Frontal cortex (tissue), 4 donors: ENCODE measurements around the gene REXO2. TPM values are rescaled to one million over a fixed set of nuclear protein-coding genes. Genes with fewer than 3 reads are reported as not detected.
A peak's percentile ranks its signal among the peaks of the same experiment; 100 is the strongest.

Experiments
- DNase-seq, 2 donors: peaks; one replicate each; pipeline ENCODE4 v3.0.0; 2012; ENCODE audit warnings: low spot score in 2 of 2
- FAIRE-seq: peaks from 2 replicates; lab custom pipeline; 2012; peaks lifted over from hg19 to GRCh38; lab: Jason Lieb, UNC
- total RNA-seq: library from RNA; depleted of rRNA; stranded (reverse); fragments of >200 nt; gene quantifications from one replicate; pipeline ENCODE4 v1.2.3, GENCODE V29; 2014
- donor health status: control.
- donor health status: control.
- donor health status: control.

Gene REXO2
- total RNA-seq, result 32.2 TPM

GRCh38 chr11:114439229-114440120 is at the start of gene REXO2:
Gene REXO2 (plus strand): TSS chr11:114439467. CDS start chr11:114439529, 62 bp downstream.
- FAIRE-seq (no peak), DNase-seq (peak; percentile 88 to 91)

- FAIRE-seq, result no peak
- no peak for DNase-seq
These were observed 46.3 kb upstream of the REXO2 start for GRCh38 chr11:114392735-114393667.

GRCh38 chr11:114395736-114396135 is 43.5 kb upstream of the REXO2 start:
- DNase-seq (no peak), FAIRE-seq (no peak)

- FAIRE-seq (no peak), DNase-seq (no peak)
These were observed 42.4 kb upstream of the REXO2 start for GRCh38 chr11:114396916-114397315.

- FAIRE-seq, result no peak
- DNase-seq, result no peak
These were observed 41.8 kb upstream of the REXO2 start for GRCh38 chr11:114397349-114397982.

- DNase-seq, result no peak
- no peak for FAIRE-seq
These were observed 40.9 kb upstream of the REXO2 start for GRCh38 chr11:114398303-114398920.

GRCh38 chr11:114399490-114400215 is 39.6 kb upstream of the REXO2 start:
- FAIRE-seq (no peak), DNase-seq (no peak)

- FAIRE-seq (no peak), DNase-seq (peak; percentile 69 to 82)
These were observed 38.9 kb upstream of the REXO2 start, which contains the start of the genes C11orf71 and RBM7 for GRCh38 chr11:114400216-114400914. Gene C11orf71 (minus strand): TSS chr11:114400511. CDS start chr11:114400331, 180 bp downstream. Gene RBM7 (plus strand): TSS chr11:114400666. CDS start chr11:114400672, 6 bp downstream.

- FAIRE-seq (no peak), DNase-seq (no peak)
These were observed 38.4 kb upstream of the REXO2 start for GRCh38 chr11:114400915-114401223.

GRCh38 chr11:114401311-114401710 is 38.0 kb upstream of the REXO2 start:
- DNase-seq (no peak), FAIRE-seq (peak; percentile 21)

GRCh38 chr11:114412946-114413345 is 26.3 kb upstream of the REXO2 start:
- FAIRE-seq, result no peak
- no peak for DNase-seq

- FAIRE-seq (no peak), DNase-seq (no peak)
These were observed 25.3 kb upstream of the REXO2 start for GRCh38 chr11:114413958-114414357.

- no peak for DNase-seq
- no peak for FAIRE-seq
These were observed 22.8 kb upstream of the REXO2 start for GRCh38 chr11:114416441-114416961.

- DNase-seq (no peak), FAIRE-seq (no peak)
These were observed 13.0 kb upstream of the REXO2 start for GRCh38 chr11:114426280-114426679.

GRCh38 chr11:114430290-114430689 is 9.0 kb upstream of the REXO2 start:
- DNase-seq (no peak), FAIRE-seq (no peak)

- FAIRE-seq (no peak), DNase-seq (no peak)
These were observed 6.4 kb upstream of the REXO2 start for GRCh38 chr11:114432893-114433292.

GRCh38 chr11:114433376-114433775 is 5.9 kb upstream of the REXO2 start:
- FAIRE-seq (no peak), DNase-seq (no peak)

GRCh38 chr11:114438303-114438702 is 964 bp upstream of the REXO2 start:
- FAIRE-seq (no peak), DNase-seq (no peak)
